SK-N-SH (cell line): ENCODE results near the gene MPP3. TPM values are rescaled to one million over a fixed set of nuclear protein-coding genes. Genes with fewer than 3 reads are reported as not detected.

Source experiments
- CTCF ChIA-PET: fragments of 300-600, 350-600 bp; formaldehyde crosslinking; extraction: SDS; loops from one replicate; lab custom pipeline; 2021; lab: Yijun Ruan, JAX
- POLR2A ChIA-PET: fragments of 350-600 bp; sonication (Branson Sonifier 250); formaldehyde crosslinking; extraction: SDS; loops from one replicate; lab custom pipeline; 2020; ENCODE audit warnings: antibody characterized with exemption, inconsistent platforms; lab: Yijun Ruan, JAX
- DNase-seq: peaks from one replicate; pipeline ENCODE4 v3.0.0; 2012
- H2AFZ ChIP-seq: fragments of 200-600 bp; sonication (generic); 2 replicates; pipeline ENCODE4 v1.8.1; 2016; ENCODE audit warnings: antibody characterized with exemption, mild to moderate bottlenecking, low read depth
- H3F3A ChIP-seq: fragments of 200-600 bp; sonication (generic); replicated peaks from 2 replicates; pipeline ENCODE3; 2016; ENCODE audit warnings: antibody characterized with exemption, mild to moderate bottlenecking; ENCODE audit not compliant: insufficient read depth
- H3K27ac ChIP-seq, 2 experiments: fragments of 200-500 bp in 1 of 2; fragments of 200-600 bp in 1 of 2; sonication (Bioruptor generic) in 1 of 2; sonication (generic), shearing (Covaris generic) in 1 of 2; 2 replicates each; pipeline versions ENCODE4 v1.5.1 to v1.6.1; 2014 to 2016; ENCODE audit warnings: low read depth in 2 of 2, inconsistent platforms in 1 of 2, low read length in 1 of 2, mild to moderate bottlenecking in 1 of 2, mixed read lengths in 1 of 2
- H3K27me3 ChIP-seq: fragments of 200-600 bp; sonication (generic), shearing (Covaris generic); 2 replicates; pipeline ENCODE4 v1.6.1; 2016; ENCODE audit warnings: mixed run types; ENCODE audit not compliant: insufficient read depth
- H3K36me3 ChIP-seq, 2 experiments: fragments of 200-500 bp in 1 of 2; fragments of 200-600 bp in 1 of 2; sonication (Bioruptor generic) in 1 of 2; sonication (generic) in 1 of 2; replicated peaks in 1 of 2; 2 replicates each; pipeline versions ENCODE3 to v1.5.1; 2014 to 2016; ENCODE audit warnings: low read length in 1 of 2, mild to moderate bottlenecking in 1 of 2; ENCODE audit not compliant: insufficient read depth in 2 of 2, control insufficient read depth in 1 of 2
- H3K4me1 ChIP-seq, 2 experiments: fragments of 200-500 bp in 1 of 2; fragments of 200-600 bp in 1 of 2; sonication (Bioruptor generic) in 1 of 2; sonication (generic), shearing (Covaris generic) in 1 of 2; 2 replicates each; pipeline versions ENCODE4 v1.5.1 to v1.6.1; 2014 to 2016; ENCODE audit warnings: low read depth in 1 of 2, low read length in 1 of 2, mixed run types in 1 of 2; ENCODE audit not compliant: insufficient read depth in 2 of 2, control insufficient read depth in 1 of 2
- H3K4me2 ChIP-seq: fragments of 200-600 bp; sonication (generic), shearing (Covaris generic); 2 replicates; pipeline ENCODE4 v1.6.1; 2017; ENCODE audit warnings: mixed run types
- H3K4me3 ChIP-seq, 2 experiments: fragments of 200-500 bp in 1 of 2; fragments of 200-600 bp in 1 of 2; sonication (Bioruptor generic) in 1 of 2; sonication (generic), shearing (Covaris generic) in 1 of 2; 2 replicates each; pipeline versions ENCODE4 v1.5.1 to v1.8.1; 2014 to 2016; ENCODE audit warnings: low read depth in 2 of 2, inconsistent platforms in 1 of 2, low read length in 1 of 2, mild to moderate bottlenecking in 1 of 2, mixed read lengths in 1 of 2, moderate library complexity in 1 of 2
- H3K79me2 ChIP-seq: fragments of 200-600 bp; sonication (generic); 2 replicates; pipeline ENCODE4 v1.8.1; 2017; ENCODE audit warnings: mild to moderate bottlenecking; ENCODE audit not compliant: insufficient read depth
- H3K9ac ChIP-seq: fragments of 200-600 bp; sonication (generic); 2 replicates; pipeline ENCODE4 v1.6.1; 2017; ENCODE audit warnings: mixed run types
- H3K9me2 ChIP-seq: fragments of 200-600 bp; sonication (generic); 2 replicates; pipeline ENCODE4 v1.6.1; 2017; ENCODE audit warnings: mixed run types
- H3K9me3 ChIP-seq: fragments of 200-600 bp; sonication (generic); 2 replicates; pipeline ENCODE4 v1.6.1; 2017; ENCODE audit warnings: mixed run types, mild to moderate bottlenecking, moderate library complexity
- H4K20me1 ChIP-seq: fragments of 200-600 bp; sonication (generic); 2 replicates; pipeline ENCODE4 v1.6.1; 2017; ENCODE audit warnings: mild to moderate bottlenecking, mixed run types; ENCODE audit not compliant: insufficient read depth
- CTCF ChIP-seq: fragments of 200-600 bp; sonication (generic); IDR thresholded peaks from 2 replicates; pipeline ENCODE4 v1.6.1; 2017; ENCODE audit warnings: antibody characterized with exemption, mild to moderate bottlenecking, moderate library complexity
- EP300 ChIP-seq, 2 experiments: IDR thresholded peaks; 2 replicates each; pipeline versions ENCODE4 v1.4.0 to v1.6.1; 2012; ENCODE audit warnings: borderline replicate concordance in 1 of 2, low read depth in 1 of 2, low read length in 1 of 2
- FOSL2 ChIP-seq: IDR thresholded peaks from 2 replicates; pipeline ENCODE4 v1.4.0; 2012; ENCODE audit warnings: low read depth, mild to moderate bottlenecking, moderate library complexity, borderline replicate concordance
- MAX ChIP-seq: IDR thresholded peaks from 2 replicates; pipeline ENCODE4 v1.4.0; 2012; ENCODE audit warnings: low read depth
- MEF2A ChIP-seq: IDR thresholded peaks from 2 replicates; pipeline ENCODE4 v1.4.0; 2012; ENCODE audit warnings: low read depth, borderline replicate concordance
- NFIC ChIP-seq: IDR thresholded peaks from 2 replicates; pipeline ENCODE4 v1.4.0; 2012; ENCODE audit warnings: borderline replicate concordance
- USF2 ChIP-seq: fragments of 150-350 bp; IDR thresholded peaks from 2 replicates; pipeline ENCODE4 v1.6.1; 2017; ENCODE audit warnings: antibody characterized with exemption, low read length, low read depth, borderline replicate concordance
- WGBS: methylation state at CpG from one replicate; pipeline ENCODE4 v1.1.6; 2017; ENCODE audit warnings: low lambda C conversion rate; 5-methylcytosine and 5-hydroxymethylcytosine counted together
- polyA plus RNA-seq, 3 experiments: library from polyadenylated mRNA; depleted of rRNA; stranded (reverse); fragments of >200 nt; gene quantifications; 2 replicates each; pipeline ENCODE4 v1.2.3, GENCODE V29; 2012

Gene MPP3
- polyA plus RNA-seq, 1 of the 3 experiments (the other 2 are of a cell fraction): 14.1 TPM

GRCh38 chr17:43832168-43832975 is 574 bp downstream of the MPP3 start:
- peak; percentile 90 for DNase-seq
- Histone ChIP-seq H3K4me3 (peak overlapping the region; percentile 59 to 83), H2AFZ (0 out of 2 replicates have a peak overlapping the region, but pooled peaks have one; percentile 59), H3K9ac (peak overlapping the region; percentile 85), H3K36me3 (peaks cover 9 to 30% of the 10 kb centered on the region in 2 experiments)
- POLR2A ChIA-PET: interaction anchor here (1.7 kb wide), 1 partner anchor 13 kb away, joined by 4 read pairs; no protein-coding TSS in a partner anchor
- peak; percentile 91 for TF ChIP-seq MAX
- no peak for TF ChIP-seq MEF2A
- no peak for TF ChIP-seq NFIC
- peak; percentile 15 for TF ChIP-seq CTCF
- TF ChIP-seq FOSL2: peak; percentile 59; the same call in 1 of the 2 replicates
- TF ChIP-seq USF2: no peak
- TF ChIP-seq, all 33 proteins: peak for 3
- WGBS: 52% methylated on average over 10 of the region's 51 CpGs
- Histone ChIP-seq H3K27me3 (no peaks in the 10 kb centered on the region), H3K79me2 (peaks cover 10% of the 10 kb centered on the region; the same call in 1 of the 2 replicates), H4K20me1 (no peaks in the 10 kb centered on the region), H3K27ac (peak overlapping the region; percentile 38 to 62; a peak in 2 of 4 replicates), H3K9me2 (no peaks in the 10 kb centered on the region), H3F3A (no peaks in the 10 kb centered on the region), H3K4me1 (peaks cover 0 to 9% of the 10 kb centered on the region in 2 experiments; a peak in 1 of 4 replicates), H3K4me2 (peak overlapping the region; percentile 93), H3K9me3 (no peaks in the 10 kb centered on the region)
- CTCF ChIA-PET: interaction anchor here (1.0 to 3.7 kb wide), 4 partner anchors 7 to 46 kb away, joined by 3 to 33 read pairs (median 4); partner anchors contain the start of gene CD300LG

GRCh38 chr17:43831633-43832032 is 1.3 kb downstream of the MPP3 start:
- H3K9me3 ChIP-seq: no peaks in the 10 kb centered on the region
- no peak for DNase-seq
- H2AFZ ChIP-seq: no peak overlapping the region
- H3K27me3 ChIP-seq: no peaks in the 10 kb centered on the region
- CTCF ChIA-PET: interaction anchor here (1.0 to 3.7 kb wide), 4 partner anchors 8 to 47 kb away, joined by 3 to 33 read pairs (median 4); partner anchors contain the start of gene CD300LG
- TF ChIP-seq EP300 (IDR thresholded peaks at IDR 0.05; ENCODE audit: borderline replicate concordance in 1 of 2, low read depth in 1 of 2, low read length in 1 of 2): no peak
- TF ChIP-seq, all 33 proteins: peak for 0
- H3K4me1 ChIP-seq: peaks cover 0 to 9% of the 10 kb centered on the region in 2 experiments; a peak in 1 of 4 replicates
- 100% methylated on average over 3 of the region's 8 CpGs for WGBS
- POLR2A ChIA-PET: no interaction called here
- H4K20me1 ChIP-seq: no peaks in the 10 kb centered on the region
- peak overlapping the region; percentile 93; the same call in 1 of the 2 replicates for H3K4me2 ChIP-seq
- H3K27ac ChIP-seq: no peak overlapping the region
- peaks cover 10% of the 10 kb centered on the region; the same call in 1 of the 2 replicates for H3K79me2 ChIP-seq
- H3K4me3 ChIP-seq: no peak overlapping the region
- no peak overlapping the region for H3K9ac ChIP-seq
- no peaks in the 10 kb centered on the region for H3K9me2 ChIP-seq
- H3K36me3 ChIP-seq: peaks cover 9 to 30% of the 10 kb centered on the region in 2 experiments
- H3F3A ChIP-seq: no peaks in the 10 kb centered on the region
